Prostate gland (tissue), 2 donors: ENCODE results near the gene PRKD3. TPM values are rescaled to one million over a fixed set of nuclear protein-coding genes. Genes with fewer than 3 reads are reported as not detected.

Experiments used
- DNase-seq: peaks from one replicate; pipeline ENCODE4 v3.0.0-alpha.2; 2019; ENCODE audit warnings: low spot score
- H3K27ac ChIP-seq, 2 donors: fragments of 200-600 bp; sonication (generic); 2 replicates each; pipeline ENCODE4 v1.5.1; 2017 to 2019
- H3K27me3 ChIP-seq: fragments of 200-600 bp; sonication (generic); replicated peaks from 2 replicates; pipeline ENCODE4 v1.5.1; 2019; ENCODE audit not compliant: insufficient read depth
- H3K36me3 ChIP-seq, 2 donors: fragments of 200-600 bp; sonication (generic); 1 replicate in 1 of 2; 2 replicates in 1 of 2; pipeline versions ENCODE4 v1.5.1 to v1.8.1; 2017 to 2019
- H3K4me1 ChIP-seq: fragments of 200-600 bp; sonication (generic); replicated peaks from 2 replicates; pipeline ENCODE4 v1.5.1; 2019
- H3K4me3 ChIP-seq, 2 donors: fragments of 200-600 bp; sonication (generic); 2 replicates each; pipeline ENCODE4 v1.5.1; 2017 to 2019
- H3K9me3 ChIP-seq: fragments of 200-600 bp; sonication (generic); 2 replicates; pipeline ENCODE4 v1.5.1; 2017
- POLR2A ChIP-seq: fragments of 450-650 bp; IDR thresholded peaks from one replicate; pipeline ENCODE4 v1.6.1; 2016; ENCODE audit warnings: antibody characterized with exemption, mild to moderate bottlenecking
- POLR2AphosphoS5 ChIP-seq: sonication (generic); formaldehyde crosslinking; IDR thresholded peaks from one replicate; pipeline ENCODE4 v1.6.1; 2017; ENCODE audit warnings: antibody characterized with exemption
- WGBS: methylation state at CpG from one replicate; pipeline ENCODE4 v1.1.5; 2018; 5-methylcytosine and 5-hydroxymethylcytosine counted together
- intact Hi-C: fragments of 100-400 bp; cut with DNase I; formaldehyde crosslinking; loops from one replicate; pipeline ENCODE4 v1.14.2; 2022
- total RNA-seq, 2 donors: library from RNA; depleted of rRNA; stranded (reverse); fragments of >200 nt; gene quantifications; one replicate each; pipeline ENCODE4 v1.1.0, GENCODE V29; 2016
- TF ChIP-seq, protein P1 (sequence below), 4 experiments: fragments of 200-600 bp in 2 of 4; fragments of 450-650 bp in 2 of 4; sonication (generic) in 2 of 4; IDR thresholded peaks; 1 replicate in 3 of 4; 2 replicates in 1 of 4; pipeline ENCODE4 v1.5.1; 2016 to 2019; ENCODE audit warnings: antibody characterized with exemption in 4 of 4, mild to moderate bottlenecking in 2 of 4, moderate library complexity in 2 of 4

Gene PRKD3
- total RNA-seq, 2 donors from 2014 or later = 20.3 to 41.4 TPM

GRCh38 chr2:37355735-37356134 is 31.1 kb upstream of the PRKD3 start:
- DNase-seq = no peak
- Histone ChIP-seq H3K9me3 (no peaks in the 10 kb centered on the region), H3K36me3 (no peaks in the 10 kb centered on the region), H3K27me3 (no peaks in the 10 kb centered on the region), H3K4me1 (no peaks in the 10 kb centered on the region), H3K4me3 (no peak overlapping the region), H3K27ac (no peak overlapping the region)
- WGBS = 94% methylated on average over 7 of the region's 7 CpGs
- intact Hi-C loops = no loop called here
- no peak for TF ChIP-seq POLR2A
- TF ChIP-seq, protein P1, sequence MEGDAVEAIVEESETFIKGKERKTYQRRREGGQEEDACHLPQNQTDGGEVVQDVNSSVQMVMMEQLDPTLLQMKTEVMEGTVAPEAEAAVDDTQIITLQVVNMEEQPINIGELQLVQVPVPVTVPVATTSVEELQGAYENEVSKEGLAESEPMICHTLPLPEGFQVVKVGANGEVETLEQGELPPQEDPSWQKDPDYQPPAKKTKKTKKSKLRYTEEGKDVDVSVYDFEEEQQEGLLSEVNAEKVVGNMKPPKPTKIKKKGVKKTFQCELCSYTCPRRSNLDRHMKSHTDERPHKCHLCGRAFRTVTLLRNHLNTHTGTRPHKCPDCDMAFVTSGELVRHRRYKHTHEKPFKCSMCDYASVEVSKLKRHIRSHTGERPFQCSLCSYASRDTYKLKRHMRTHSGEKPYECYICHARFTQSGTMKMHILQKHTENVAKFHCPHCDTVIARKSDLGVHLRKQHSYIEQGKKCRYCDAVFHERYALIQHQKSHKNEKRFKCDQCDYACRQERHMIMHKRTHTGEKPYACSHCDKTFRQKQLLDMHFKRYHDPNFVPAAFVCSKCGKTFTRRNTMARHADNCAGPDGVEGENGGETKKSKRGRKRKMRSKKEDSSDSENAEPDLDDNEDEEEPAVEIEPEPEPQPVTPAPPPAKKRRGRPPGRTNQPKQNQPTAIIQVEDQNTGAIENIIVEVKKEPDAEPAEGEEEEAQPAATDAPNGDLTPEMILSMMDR (IDR thresholded peaks at IDR 0.05) = no peak
- no peak for TF ChIP-seq POLR2AphosphoS5

- no peak for DNase-seq
- H3K27ac ChIP-seq = no peak overlapping the region
- H3K27me3 ChIP-seq = no peaks in the 10 kb centered on the region
- intact Hi-C loops = no loop called here
- H3K4me3 ChIP-seq = no peak overlapping the region
- H3K36me3 ChIP-seq = no peaks in the 10 kb centered on the region
- no peaks in the 10 kb centered on the region for H3K9me3 ChIP-seq
- no peaks in the 10 kb centered on the region for H3K4me1 ChIP-seq
- WGBS = 93% methylated on average over 3 of the region's 3 CpGs
- TF ChIP-seq, protein P1 (IDR thresholded peaks at IDR 0.05) = no peak
- TF ChIP-seq POLR2AphosphoS5 = no peak
- no peak for TF ChIP-seq POLR2A
These were observed 29.9 kb upstream of the PRKD3 start for GRCh38 chr2:37354531-37354930.

DNA sequence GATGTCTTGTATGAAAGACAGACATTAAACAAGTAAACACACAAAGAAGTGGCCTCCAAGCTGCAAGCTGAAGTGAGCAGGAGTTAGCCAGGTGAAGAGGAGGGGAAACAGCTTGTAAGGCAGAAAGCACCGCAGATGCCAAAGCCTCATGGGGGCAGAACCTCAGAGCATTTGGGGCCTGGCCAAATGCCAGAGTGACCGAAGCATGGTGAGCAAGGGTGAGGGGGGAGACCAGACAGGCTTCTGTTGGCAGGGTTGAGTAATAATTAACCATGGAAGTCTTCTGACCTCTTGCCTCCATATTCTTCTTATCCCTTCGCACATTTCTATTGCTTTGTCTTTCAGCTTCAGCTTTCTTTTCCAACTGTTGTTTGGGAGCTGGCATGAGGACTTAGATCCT is 25.4 kb upstream of the PRKD3 start:
- TF ChIP-seq, protein P1 (IDR thresholded peaks at IDR 0.05) = no peak
- TF ChIP-seq POLR2A (no peak), POLR2AphosphoS5 (no peak)
- no peak overlapping the region for H3K4me3 ChIP-seq

DNA sequence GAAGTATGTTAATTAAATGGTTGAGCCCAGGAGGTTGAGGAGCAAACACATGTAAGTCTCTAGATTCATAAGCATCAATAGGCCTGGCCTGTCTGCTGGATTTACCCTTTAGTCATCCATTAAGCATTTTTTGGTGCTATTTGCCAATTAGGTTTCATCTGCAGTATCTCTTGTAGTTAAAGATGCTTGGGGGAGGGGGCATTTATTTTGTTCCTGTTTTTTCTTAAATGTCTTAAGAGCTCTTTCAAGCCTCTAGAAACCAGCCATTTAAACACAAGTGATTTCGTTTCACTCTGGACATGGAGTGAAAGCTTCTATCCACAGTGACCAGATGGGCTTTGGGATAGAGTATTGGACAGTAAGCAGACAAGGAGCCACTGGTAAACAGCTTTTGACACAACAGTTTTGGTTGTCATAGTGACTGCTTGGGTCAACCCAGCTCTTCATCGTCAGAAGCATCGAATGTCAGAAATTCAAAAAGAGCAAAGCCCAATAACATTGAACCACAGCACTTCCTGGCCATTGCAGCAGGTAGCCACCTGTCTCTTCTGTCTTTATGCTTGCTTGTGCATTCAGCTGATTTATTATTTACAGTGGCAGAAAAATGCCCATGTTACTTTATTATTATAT is 24.7 kb upstream of the PRKD3 start:
- DNase-seq = no peak
- no peaks in the 10 kb centered on the region for H3K4me1 ChIP-seq
- TF ChIP-seq POLR2AphosphoS5 (no peak), POLR2A (no peak)
- TF ChIP-seq, protein P1 (IDR thresholded peaks at IDR 0.05) = no peak
- no peaks in the 10 kb centered on the region for H3K9me3 ChIP-seq
- H3K4me3 ChIP-seq = no peak overlapping the region
- H3K27ac ChIP-seq = no peak overlapping the region
- no peaks in the 10 kb centered on the region for H3K27me3 ChIP-seq
- no peaks in the 10 kb centered on the region for H3K36me3 ChIP-seq
- intact Hi-C loops = no loop called here
- 57% methylated on average over 3 of the region's 3 CpGs for WGBS

More for the DNA sequence above, 25.4 kb upstream of the PRKD3 start:
- Histone ChIP-seq H3K36me3 (no peaks in the 10 kb centered on the region), H3K4me1 (no peaks in the 10 kb centered on the region), H3K9me3 (no peaks in the 10 kb centered on the region), H3K27me3 (no peaks in the 10 kb centered on the region), H3K27ac (no peak overlapping the region)
- intact Hi-C loops = no loop called here
- no peak for DNase-seq
- 33% methylated on average over 3 of the region's 3 CpGs for WGBS

- no peaks in the 10 kb centered on the region for H3K4me1 ChIP-seq
- H3K9me3 ChIP-seq = no peaks in the 10 kb centered on the region
- TF ChIP-seq POLR2A (no peak), POLR2AphosphoS5 (no peak)
- TF ChIP-seq, protein P1 (IDR thresholded peaks at IDR 0.05) = no peak
- intact Hi-C loops = no loop called here
- WGBS = 91% methylated on average over 5 of the region's 5 CpGs
- DNase-seq = no peak
- no peak overlapping the region for H3K27ac ChIP-seq
- no peak overlapping the region for H3K4me3 ChIP-seq
- no peaks in the 10 kb centered on the region for H3K27me3 ChIP-seq
- H3K36me3 ChIP-seq = no peaks in the 10 kb centered on the region
These were observed 23.5 kb upstream of the PRKD3 start for GRCh38 chr2:37348155-37348554.
